Transverse colon (tissue), 4 donors: ENCODE results near the gene RTTN.

ENCODE experiments used
- POLR2A ChIP-seq: fragments of 450-650 bp; IDR thresholded peaks from one replicate; pipeline ENCODE4 v1.6.1; 2016; ENCODE audit warnings: antibody characterized with exemption, mild to moderate bottlenecking, moderate library complexity
- POLR2AphosphoS5 ChIP-seq, 3 donors: sonication (generic); formaldehyde crosslinking; IDR thresholded peaks; one replicate each; pipeline ENCODE4 v1.6.1; 2016; ENCODE audit warnings: antibody characterized with exemption in 3 of 3
- TF ChIP-seq, protein P1 (sequence below), 5 experiments: fragments of 200-600 bp in 3 of 5; fragments of 450-650 bp in 2 of 5; sonication (generic) in 3 of 5; IDR thresholded peaks; 1 replicate in 2 of 5; 2 replicates in 3 of 5; pipeline ENCODE4 v1.5.1; 2016 to 2017; ENCODE audit warnings: antibody characterized with exemption in 5 of 5, inconsistent platforms in 3 of 5, mild to moderate bottlenecking in 2 of 5, moderate library complexity in 1 of 5

- TF ChIP-seq, protein P1, sequence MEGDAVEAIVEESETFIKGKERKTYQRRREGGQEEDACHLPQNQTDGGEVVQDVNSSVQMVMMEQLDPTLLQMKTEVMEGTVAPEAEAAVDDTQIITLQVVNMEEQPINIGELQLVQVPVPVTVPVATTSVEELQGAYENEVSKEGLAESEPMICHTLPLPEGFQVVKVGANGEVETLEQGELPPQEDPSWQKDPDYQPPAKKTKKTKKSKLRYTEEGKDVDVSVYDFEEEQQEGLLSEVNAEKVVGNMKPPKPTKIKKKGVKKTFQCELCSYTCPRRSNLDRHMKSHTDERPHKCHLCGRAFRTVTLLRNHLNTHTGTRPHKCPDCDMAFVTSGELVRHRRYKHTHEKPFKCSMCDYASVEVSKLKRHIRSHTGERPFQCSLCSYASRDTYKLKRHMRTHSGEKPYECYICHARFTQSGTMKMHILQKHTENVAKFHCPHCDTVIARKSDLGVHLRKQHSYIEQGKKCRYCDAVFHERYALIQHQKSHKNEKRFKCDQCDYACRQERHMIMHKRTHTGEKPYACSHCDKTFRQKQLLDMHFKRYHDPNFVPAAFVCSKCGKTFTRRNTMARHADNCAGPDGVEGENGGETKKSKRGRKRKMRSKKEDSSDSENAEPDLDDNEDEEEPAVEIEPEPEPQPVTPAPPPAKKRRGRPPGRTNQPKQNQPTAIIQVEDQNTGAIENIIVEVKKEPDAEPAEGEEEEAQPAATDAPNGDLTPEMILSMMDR (IDR thresholded peaks at IDR 0.05): no peak
- no peak for TF ChIP-seq POLR2AphosphoS5 (IDR thresholded peaks at IDR 0.05)
- TF ChIP-seq POLR2A: no peak
Measured at GRCh38 chr18:70085641-70086040, 119.8 kb downstream of the RTTN start.
